Ovary (tissue), 9 donors: ENCODE results near the gene KRT10. TPM values are rescaled to one million over a fixed set of nuclear protein-coding genes. Genes with fewer than 3 reads are reported as not detected.

Source experiments
- DNase-seq, 5 donors: peaks; one replicate each; pipeline ENCODE4 v3.0.0-alpha.2; 2019 to 2020
- H3K27ac ChIP-seq, 2 donors: fragments of 200-600 bp; one replicate each; pipeline versions ENCODE4 v1.5.1 to v1.8.0; 2019 to 2022
- H3K27me3 ChIP-seq: fragments of 200-600 bp; one replicate; pipeline ENCODE4 v1.8.0; 2022
- H3K36me3 ChIP-seq: fragments of 200-600 bp; sonication (generic); one replicate; pipeline ENCODE4 v1.5.1; 2019
- H3K4me1 ChIP-seq: one replicate; pipeline ENCODE4 v1.8.1; 2013; ENCODE audit warnings: mild to moderate bottlenecking, moderate library complexity; ENCODE audit not compliant: insufficient read depth
- H3K4me3 ChIP-seq: fragments of 200-600 bp; sonication (generic); one replicate; pipeline ENCODE4 v1.5.1; 2017
- H3K9me3 ChIP-seq, 2 donors: fragments of 200-600 bp in 1 of 2; sonication (generic) in 1 of 2; one replicate each; pipeline versions ENCODE4 v1.5.1 to v1.8.1; 2013 to 2019; ENCODE audit warnings: mild to moderate bottlenecking in 1 of 2, moderate library complexity in 1 of 2
- CTCF ChIP-seq, 3 donors: fragments of 450-650 bp in 2 of 3; fragments of 200-600 bp in 1 of 3; IDR thresholded peaks; one replicate each; pipeline versions ENCODE4 v1.5.1 to v1.8.0; 2016 to 2022; ENCODE audit warnings: antibody characterized with exemption in 3 of 3, mild to moderate bottlenecking in 1 of 3
- EP300 ChIP-seq: sonication (generic); formaldehyde crosslinking; IDR thresholded peaks from one replicate; pipeline ENCODE4 v1.6.1; 2017; ENCODE audit warnings: antibody characterized with exemption
- POLR2A ChIP-seq: fragments of 450-650 bp; IDR thresholded peaks from one replicate; pipeline ENCODE4 v1.6.1; 2017; ENCODE audit warnings: antibody characterized with exemption, mild to moderate bottlenecking, moderate library complexity
- WGBS, 3 donors: extraction: QIAGEN DNeasy Blood & Tissue Kit in 1 of 3; methylation state at CpG; one replicate each; pipeline versions ENCODE4 v1.1.5 to v1.1.7; 2013 to 2017; 5-methylcytosine and 5-hydroxymethylcytosine counted together
- intact Hi-C, 4 donors: fragments of 100-400 bp; cut with DNase I; formaldehyde crosslinking; loops; one replicate each; pipeline versions ENCODE4 v1.11.0 to v1.15.1; 2022 to 2023
- polyA plus RNA-seq, 2 donors: library from polyadenylated mRNA; stranded (reverse); fragments of 200-250 nt in 1 of 2; fragments of 350-450 nt in 1 of 2; fragmentation: Illumina TruSeq in 1 of 2; extraction: RNeasy Lipid Tissue Mini Kit (QIAGEN cat#74804) in 1 of 2; gene quantifications; one replicate each; pipeline ENCODE4 v1.2.3, GENCODE V29; 2013 to 2014
- total RNA-seq, 7 donors: library from RNA; depleted of rRNA in 2 of 7; stranded (reverse); fragments of >200 nt in 2 of 7; fragmentation: NEBNext Ultra II Directional in 3 of 7; extraction: Animal tissue kit (Norgen Biotek cat#: 25700) in 3 of 7; gene quantifications; one replicate each; pipeline versions ENCODE4 v1.1.0 to v1.2.4, GENCODE V29; 2016 to 2023
- donor health status: DM: no; HTN: no; CAD: no; lungs with moderate emphysema.
- donor health status: DM: no; HTN: no; CAD: no.
- donor health status: Bipolar disorder and iron deficiency.
- donor health status: DM: yes; HTN: yes; CAD: no.
- donor health status: DM: no; HTN: no; CAD: no.
- donor health status: DM: yes; HTN: yes; CAD: no.

The KRT10 gene
- total and polyA plus RNA-seq, 9 donors: 10.4 to 57.3 (median 35.2) TPM

GRCh38 chr17:40791787-40792436 lies 30.5 kb downstream of the KRT10 start:
- TF ChIP-seq POLR2A (no peak), CTCF (IDR thresholded peaks at IDR 0.05) (peak in 2 of 3 donors; percentile 21 to 49), EP300 (no peak)
- DNase-seq: no peak
- no peaks in the 10 kb centered on the region for H3K9me3 ChIP-seq
- H3K4me3 ChIP-seq: no peak overlapping the region
- H3K27me3 ChIP-seq: no peaks in the 10 kb centered on the region
- intact Hi-C loops: loop anchor here in 2 of 4 donors (5.0 to 10.0 kb wide), 2 partner anchors 167 to 175 kb away; no protein-coding TSS in a partner anchor
- no peak overlapping the region for H3K27ac ChIP-seq
- H3K4me1 ChIP-seq: peaks cover 1% of the 10 kb centered on the region
- WGBS, 3 donors: 23 to 30% (median 25%) methylated on average over 6 of the region's 6 CpGs
- no peaks in the 10 kb centered on the region for H3K36me3 ChIP-seq

GRCh38 chr17:40791111-40791510 lies 31.3 kb downstream of the KRT10 start:
- intact Hi-C loops: loop anchor here in 2 of 4 donors (5.0 to 10.0 kb wide), 2 partner anchors 166 to 174 kb away; no protein-coding TSS in a partner anchor
- no peaks in the 10 kb centered on the region for H3K27me3 ChIP-seq
- TF ChIP-seq EP300 (no peak), CTCF (IDR thresholded peaks at IDR 0.05) (no peak), POLR2A (no peak)
- WGBS, 3 donors: 12 to 26% (median 18%) methylated on average over 1 of the region's 1 CpG
- no peaks in the 10 kb centered on the region for H3K36me3 ChIP-seq
- H3K27ac ChIP-seq: no peak overlapping the region
- no peak overlapping the region for H3K4me3 ChIP-seq
- DNase-seq: no peak
- no peaks in the 10 kb centered on the region for H3K9me3 ChIP-seq
- peaks cover 1% of the 10 kb centered on the region for H3K4me1 ChIP-seq

DNA sequence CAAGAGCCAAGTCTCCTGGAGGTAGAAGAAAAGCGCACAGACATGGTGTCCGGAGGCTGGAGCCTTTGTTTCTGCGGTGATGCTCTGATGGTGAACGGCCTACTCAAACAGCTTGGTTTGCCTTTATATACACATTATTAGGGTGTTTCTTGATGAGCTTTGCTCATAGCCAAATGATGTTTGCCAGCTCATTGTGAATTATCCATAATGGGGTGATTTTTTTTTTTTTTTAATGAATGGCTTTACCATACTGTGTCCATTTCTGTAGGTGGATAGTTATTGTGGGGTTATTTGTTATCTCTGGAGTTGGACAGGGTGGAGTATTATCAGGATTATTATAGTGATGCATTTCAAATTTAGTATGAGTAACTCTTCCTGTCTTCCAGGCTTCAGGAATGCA lies 40.0 kb downstream of the KRT10 start, which contains the start of gene KRT27:
TSS of gene KRT27 (minus strand) at position 101 of the 400 bp plus-strand sequence. CDS start at position 44, 57 bp downstream.
- no peak for TF ChIP-seq EP300
- TF ChIP-seq CTCF (IDR thresholded peaks at IDR 0.05): no peak
- no peak for TF ChIP-seq POLR2A
- H3K4me1 ChIP-seq: no peaks in the 10 kb centered on the region
- no peaks in the 10 kb centered on the region for H3K36me3 ChIP-seq
- no peak within 1 kb of the TSS for H3K4me3 ChIP-seq
- no peak within 1 kb of the TSS for H3K27ac ChIP-seq
- H3K27me3 ChIP-seq: no peaks in the 10 kb centered on the region
- intact Hi-C loops: no loop called here
- 97 to 98% (median 98%) methylated on average over 4 of the region's 4 CpGs for WGBS, 3 donors
- H3K9me3 ChIP-seq: no peaks in the 10 kb centered on the region
- DNase-seq: no peak

- WGBS, 3 donors: 26 to 44% (median 37%) methylated on average over 37 of the region's 37 CpGs
- TF ChIP-seq POLR2A: no peak
- TF ChIP-seq CTCF (IDR thresholded peaks at IDR 0.05): no peak
- no peak for TF ChIP-seq EP300
- intact Hi-C loops: no loop called here
- Histone ChIP-seq H3K9me3 (no peaks in the 10 kb centered on the region), H3K27me3 (no peaks in the 10 kb centered on the region), H3K36me3 (no peaks in the 10 kb centered on the region), H3K4me3 (no peak overlapping the region), H3K4me1 (no peaks in the 10 kb centered on the region), H3K27ac (no peak overlapping the region)
- DNase-seq: no peak
Observed at GRCh38 chr17:40779181-40779909, 43.1 kb downstream of the KRT10 start.
